H9 (cell line): ENCODE data around the gene MAST2. TPM values are rescaled to one million over a fixed set of nuclear protein-coding genes. Genes with fewer than 3 reads are reported as not detected.

ENCODE experiments used
- DNase-seq: peaks from one replicate; pipeline ENCODE4 v3.0.0-alpha.2; 2017
- H2AFZ ChIP-seq: one replicate; pipeline ENCODE4 v1.6.1; 2013; ENCODE audit warnings: mild to moderate bottlenecking, low read length, control low read depth, moderate library complexity
- H2AK5ac ChIP-seq: 2 replicates; pipeline ENCODE4 v1.6.1; 2013; ENCODE audit warnings: low read length, control low read depth, mixed read lengths; ENCODE audit not compliant: insufficient read length
- H2BK120ac ChIP-seq: one replicate; pipeline ENCODE4 v1.6.1; 2013; ENCODE audit warnings: low read depth, mild to moderate bottlenecking, low read length, control low read depth, inconsistent platforms; ENCODE audit not compliant: poor library complexity, severe bottlenecking
- H2BK12ac ChIP-seq: 2 replicates; pipeline ENCODE4 v1.6.1; 2013; ENCODE audit warnings: low read length, control low read depth, mixed read lengths, low read depth; ENCODE audit not compliant: insufficient read length
- H2BK15ac ChIP-seq: 2 replicates; pipeline ENCODE4 v1.6.1; 2013; ENCODE audit warnings: low read depth, low read length, control low read depth
- H2BK20ac ChIP-seq: one replicate; pipeline ENCODE4 v1.6.1; 2013; ENCODE audit warnings: low read depth, mild to moderate bottlenecking, low read length, control low read depth, inconsistent platforms; ENCODE audit not compliant: poor library complexity, severe bottlenecking
- H2BK5ac ChIP-seq: 2 replicates; pipeline ENCODE4 v1.6.1; 2013; ENCODE audit warnings: low read length, control low read depth, mixed read lengths; ENCODE audit not compliant: insufficient read length
- H3K14ac ChIP-seq: 2 replicates; pipeline ENCODE4 v1.6.1; 2013; ENCODE audit warnings: low read length, control low read depth; ENCODE audit not compliant: insufficient read depth
- H3K18ac ChIP-seq: 2 replicates; pipeline ENCODE4 v1.6.1; 2013; ENCODE audit warnings: low read depth, mild to moderate bottlenecking, mixed read lengths, low read length, control low read depth; ENCODE audit not compliant: insufficient read length
- H3K23ac ChIP-seq: 2 replicates; pipeline ENCODE4 v1.6.1; 2013; ENCODE audit warnings: low read length, control low read depth, mixed read lengths, low read depth; ENCODE audit not compliant: insufficient read length
- H3K23me2 ChIP-seq: 2 replicates; pipeline ENCODE4 v1.6.1; 2013; ENCODE audit warnings: low read depth, mild to moderate bottlenecking, mixed read lengths, low read length, control low read depth; ENCODE audit not compliant: insufficient read length, poor library complexity, severe bottlenecking
- H3K27ac ChIP-seq: 2 replicates; pipeline ENCODE4 v1.5.1; 2013; ENCODE audit warnings: low read length, control low read depth, mixed read lengths, low read depth; ENCODE audit not compliant: insufficient read length
- H3K27me3 ChIP-seq: 2 replicates; pipeline ENCODE4 v1.6.1; 2013; ENCODE audit warnings: low read length, control low read depth, inconsistent platforms; ENCODE audit not compliant: insufficient read depth
- H3K4ac ChIP-seq: 2 replicates; pipeline ENCODE4 v1.6.1; 2013; ENCODE audit warnings: low read depth, mild to moderate bottlenecking, control low read depth, inconsistent platforms, low read length, moderate library complexity
- H3K4me1 ChIP-seq: 2 replicates; pipeline ENCODE4 v1.6.1; 2013; ENCODE audit warnings: low read length, control low read depth, inconsistent platforms; ENCODE audit not compliant: insufficient read depth
- H3K4me2 ChIP-seq: 2 replicates; pipeline ENCODE4 v1.6.1; 2013; ENCODE audit warnings: low read length, control low read depth, mixed read lengths; ENCODE audit not compliant: insufficient read length, insufficient read depth
- H3K56ac ChIP-seq: 2 replicates; pipeline ENCODE4 v1.6.1; 2013; ENCODE audit warnings: low read depth, mild to moderate bottlenecking, mixed read lengths, low read length, control low read depth; ENCODE audit not compliant: insufficient read length
- H3K79me1 ChIP-seq: 2 replicates; pipeline ENCODE4 v1.6.1; 2013; ENCODE audit warnings: low read depth, mild to moderate bottlenecking, moderate library complexity, low read length, control low read depth, inconsistent platforms; ENCODE audit not compliant: insufficient read depth, poor library complexity, severe bottlenecking
- H3K79me2 ChIP-seq: 2 replicates; pipeline ENCODE4 v1.6.1; 2013; ENCODE audit warnings: low read length, control low read depth, inconsistent platforms; ENCODE audit not compliant: insufficient read depth
- H3K9ac ChIP-seq: 2 replicates; pipeline ENCODE4 v1.6.1; 2013; ENCODE audit warnings: low read length, control low read depth, mixed read lengths; ENCODE audit not compliant: insufficient read length; ENCODE audit errors: extremely low read depth
- H3K9me3 ChIP-seq: one replicate; pipeline ENCODE4 v1.6.1; 2013; ENCODE audit warnings: low read depth, low read length, inconsistent platforms; ENCODE audit not compliant: control insufficient read depth
- H3T11ph ChIP-seq: one replicate; pipeline ENCODE4 v1.6.1; 2013; ENCODE audit warnings: mild to moderate bottlenecking, low read length, control low read depth, inconsistent platforms
- H4K20me1 ChIP-seq: one replicate; pipeline ENCODE4 v1.6.1; 2013; ENCODE audit not compliant: control insufficient read depth, insufficient read length, insufficient read depth
- H4K5ac ChIP-seq: 2 replicates; pipeline ENCODE4 v1.6.1; 2013; ENCODE audit warnings: low read depth, mild to moderate bottlenecking, mixed read lengths, low read length, control low read depth; ENCODE audit not compliant: insufficient read length
- H4K8ac ChIP-seq: replicated peaks from 2 replicates; pipeline ENCODE4 v1.6.1; 2013; ENCODE audit warnings: low read length, control low read depth, mixed read lengths, low read depth; ENCODE audit not compliant: insufficient read length
- H4K91ac ChIP-seq: 2 replicates; pipeline ENCODE4 v1.6.1; 2013; ENCODE audit warnings: low read depth, mild to moderate bottlenecking, moderate library complexity, mixed read lengths, low read length, control low read depth; ENCODE audit not compliant: insufficient read length
- H3K27ac Mint-ChIP-seq, 3 experiments: 2 replicates in 2 of 3; 3 replicates in 1 of 3; pipeline ENCODE4 v1.8.0; 2020 to 2021; ENCODE audit warnings: mixed read lengths in 3 of 3, mild to moderate bottlenecking in 1 of 3, moderate library complexity in 1 of 3
- H3K27me3 Mint-ChIP-seq: 2 replicates; pipeline ENCODE4 v1.8.0; 2021; ENCODE audit warnings: low read depth, mild to moderate bottlenecking, moderate library complexity, mixed read lengths
- H3K36me3 Mint-ChIP-seq, 3 experiments: 2 replicates in 2 of 3; 3 replicates in 1 of 3; pipeline ENCODE4 v1.8.0; 2020 to 2021; ENCODE audit warnings: low read depth in 3 of 3, mixed read lengths in 3 of 3; ENCODE audit not compliant: insufficient read depth in 1 of 3
- H3K4me1 Mint-ChIP-seq, 2 experiments: 2 replicates each; pipeline ENCODE4 v1.8.0; 2020; ENCODE audit warnings: mixed read lengths in 2 of 2
- H3K4me3 Mint-ChIP-seq, 2 experiments: 2 replicates in 1 of 2; 3 replicates in 1 of 2; pipeline ENCODE4 v1.8.0; 2020 to 2021; ENCODE audit warnings: mild to moderate bottlenecking in 2 of 2, mixed read lengths in 2 of 2, moderate library complexity in 1 of 2
- H3K9me3 Mint-ChIP-seq, 2 experiments: 2 replicates in 1 of 2; 3 replicates in 1 of 2; pipeline ENCODE4 v1.8.0; 2020; ENCODE audit warnings: mild to moderate bottlenecking in 2 of 2, mixed read lengths in 2 of 2, moderate library complexity in 1 of 2
- WGBS: extraction: QIAGEN DNeasy Blood & Tissue Kit; methylation state at CpG from one replicate; pipeline ENCODE4 v1.1.7; 2013; ENCODE audit warnings: missing lambda C conversion rate, low lambda C conversion rate, mixed read lengths; ENCODE audit not compliant: insufficient read length; ENCODE audit errors: extremely low coverage; 5-methylcytosine and 5-hydroxymethylcytosine counted together
- total RNA-seq: library from RNA; stranded (reverse); gene quantifications from 2 replicates; pipeline ENCODE4 v1.2.1, GENCODE V29; 2021
- TF ChIP-seq, protein P1 (sequence below): fragments of 200-600 bp; sonication (generic); conservative IDR thresholded peaks from 3 replicates; pipeline ENCODE4 v1.8.0; 2021; ENCODE audit warnings: antibody characterized with exemption, mild to moderate bottlenecking

MAST2 gene
- total RNA-seq, 1 experiment from 2014 or later, result 28.8 TPM

DNA sequence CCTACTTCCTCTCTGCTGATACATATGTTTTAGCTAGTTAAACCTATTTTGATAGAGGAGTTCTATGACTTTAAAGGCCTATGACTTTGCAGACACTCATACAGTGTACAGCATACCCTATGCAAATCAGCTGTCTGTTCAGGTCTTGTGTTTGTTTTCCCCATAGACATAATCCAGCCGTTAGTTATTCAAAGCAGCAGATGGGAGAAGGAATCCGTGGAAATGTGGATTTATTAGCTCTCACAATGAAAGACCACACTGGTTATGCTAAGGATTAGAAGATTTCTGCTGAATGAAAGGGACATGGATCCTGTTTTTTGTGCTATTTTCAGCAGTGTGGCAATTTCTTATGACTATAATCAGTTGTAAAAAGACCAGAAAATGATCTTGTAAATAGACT is 59.8 kb downstream of the MAST2 start:
- Histone ChIP-seq H3K56ac (no peak overlapping the region), H2BK15ac (no peak overlapping the region), H3K4me2 (no peak overlapping the region), H4K5ac (no peak overlapping the region), H3K79me2 (0 out of 2 replicates have a peak, but pooled peaks cover 3% of the 10 kb centered on the region), H2BK12ac (no peak overlapping the region), H4K8ac (no peak overlapping the region), H3K27ac (no peak overlapping the region), H3K27me3 (no peaks in the 10 kb centered on the region), H4K20me1 (no peaks in the 10 kb centered on the region), H3K9ac (no peak overlapping the region), H3K23me2 (no peaks in the 10 kb centered on the region), H3K4me1 (no peaks in the 10 kb centered on the region), H2BK120ac (no peak overlapping the region), H3K79me1 (no peaks in the 10 kb centered on the region), H3K4ac (no peak overlapping the region), H3K14ac (no peak overlapping the region), H4K91ac (no peak overlapping the region), H3T11ph (no peak overlapping the region), H3K23ac (no peak overlapping the region), H2BK5ac (no peak overlapping the region), H3K9me3 (no peaks in the 10 kb centered on the region), H2BK20ac (no peak overlapping the region), H2AFZ (no peak overlapping the region), H3K18ac (no peak overlapping the region), H2AK5ac (no peak overlapping the region)
- no CpG with 5 or more reads among the region's 2 CpGs for whole genome bisulfite sequencing
- no peak for DNase-seq
- H3K9me3 Mint-ChIP-seq, result no peaks in the 10 kb centered on the region; a peak in 1 of 5 replicates
- H3K27ac Mint-ChIP-seq, result no peak overlapping the region
- H3K27me3 Mint-ChIP-seq, result no peaks in the 10 kb centered on the region
- peaks cover 10 to 18% of the 10 kb centered on the region in 2 experiments; a peak in 3 of 4 replicates for H3K4me1 Mint-ChIP-seq
- TF ChIP-seq, protein P1, sequence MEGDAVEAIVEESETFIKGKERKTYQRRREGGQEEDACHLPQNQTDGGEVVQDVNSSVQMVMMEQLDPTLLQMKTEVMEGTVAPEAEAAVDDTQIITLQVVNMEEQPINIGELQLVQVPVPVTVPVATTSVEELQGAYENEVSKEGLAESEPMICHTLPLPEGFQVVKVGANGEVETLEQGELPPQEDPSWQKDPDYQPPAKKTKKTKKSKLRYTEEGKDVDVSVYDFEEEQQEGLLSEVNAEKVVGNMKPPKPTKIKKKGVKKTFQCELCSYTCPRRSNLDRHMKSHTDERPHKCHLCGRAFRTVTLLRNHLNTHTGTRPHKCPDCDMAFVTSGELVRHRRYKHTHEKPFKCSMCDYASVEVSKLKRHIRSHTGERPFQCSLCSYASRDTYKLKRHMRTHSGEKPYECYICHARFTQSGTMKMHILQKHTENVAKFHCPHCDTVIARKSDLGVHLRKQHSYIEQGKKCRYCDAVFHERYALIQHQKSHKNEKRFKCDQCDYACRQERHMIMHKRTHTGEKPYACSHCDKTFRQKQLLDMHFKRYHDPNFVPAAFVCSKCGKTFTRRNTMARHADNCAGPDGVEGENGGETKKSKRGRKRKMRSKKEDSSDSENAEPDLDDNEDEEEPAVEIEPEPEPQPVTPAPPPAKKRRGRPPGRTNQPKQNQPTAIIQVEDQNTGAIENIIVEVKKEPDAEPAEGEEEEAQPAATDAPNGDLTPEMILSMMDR, result no peak
- no peak overlapping the region for H3K4me3 Mint-ChIP-seq
- no peaks in the 10 kb centered on the region for H3K36me3 Mint-ChIP-seq
